Testis (tissue), 2 donors: Measurements from ENCODE around the gene ATG12.

Source experiments
- CTCF ChIP-seq, 3 experiments: fragments of 450-650 bp in 2 of 3; fragments of 200-600 bp in 1 of 3; sonication (generic) in 1 of 3; IDR thresholded peaks; one replicate each; pipeline ENCODE4 v1.5.1; 2016 to 2019; ENCODE audit warnings: antibody characterized with exemption in 3 of 3, mild to moderate bottlenecking in 2 of 3, moderate library complexity in 1 of 3
- POLR2A ChIP-seq: fragments of 450-650 bp; IDR thresholded peaks from one replicate; pipeline ENCODE4 v1.6.1; 2017; ENCODE audit warnings: antibody characterized with exemption, mild to moderate bottlenecking, moderate library complexity

DNA sequence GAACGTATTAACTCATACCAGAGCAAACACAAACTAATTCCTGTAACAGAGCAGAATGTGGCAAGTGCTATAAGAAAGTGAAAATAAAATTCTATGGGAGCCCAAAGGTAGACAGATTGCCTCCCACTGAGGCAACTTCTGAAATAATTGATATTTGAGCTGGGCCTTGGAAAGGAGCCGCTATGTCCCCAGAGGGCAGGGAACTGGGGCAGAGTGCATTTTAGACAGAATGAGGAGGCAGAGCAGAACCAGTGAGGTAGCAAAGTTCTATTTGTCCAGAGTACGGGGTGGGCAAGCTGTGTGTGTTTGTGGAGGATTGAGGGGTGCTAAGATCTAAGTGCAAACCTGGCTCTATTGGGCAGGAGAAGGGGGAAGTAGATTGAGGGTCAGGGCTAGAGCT, 44.7 kb downstream of the ATG12 start:
- TF ChIP-seq CTCF (IDR thresholded peaks at IDR 0.05) (no peak), POLR2A (no peak)
